Aorta (tissue), 5 donors: ENCODE data around the gene TUBA1C. TPM values are rescaled to one million over a fixed set of nuclear protein-coding genes. Genes with fewer than 3 reads are reported as not detected.

Experiments
- ATAC-seq: fragments of 200-7000 bp; cut with Tn5 transposase; one replicate; pipeline ENCODE4 v1.9.1; 2022; ENCODE audit warnings: moderate library complexity; ENCODE audit not compliant: low FRiP score
- DNase-seq, 2 donors: peaks; one replicate each; pipeline ENCODE4 v3.0.0-alpha.2; 2020
- H3K27ac ChIP-seq, 2 donors: one replicate each; pipeline ENCODE4 v1.5.1; 2013; ENCODE audit warnings: low read length in 2 of 2, mild to moderate bottlenecking in 2 of 2, moderate library complexity in 2 of 2, control low read depth in 1 of 2, inconsistent platforms in 1 of 2, low read depth in 1 of 2
- H3K27me3 ChIP-seq, 2 donors: one replicate each; pipeline ENCODE4 v1.6.1; 2013; ENCODE audit warnings: control low read depth in 1 of 2, low read length in 1 of 2, mild to moderate bottlenecking in 1 of 2, moderate library complexity in 1 of 2; ENCODE audit not compliant: insufficient read depth in 2 of 2, control insufficient read depth in 1 of 2
- H3K36me3 ChIP-seq, 2 donors: one replicate each; pipeline ENCODE4 v1.6.1; 2013; ENCODE audit warnings: control low read depth in 1 of 2, low read length in 1 of 2, mild to moderate bottlenecking in 1 of 2; ENCODE audit not compliant: insufficient read depth in 2 of 2, control insufficient read depth in 1 of 2
- H3K4me1 ChIP-seq, 2 donors: one replicate each; pipeline ENCODE4 v1.6.1; 2013; ENCODE audit warnings: low read length in 2 of 2, control low read depth in 1 of 2, mild to moderate bottlenecking in 1 of 2, moderate library complexity in 1 of 2; ENCODE audit not compliant: insufficient read depth in 2 of 2, control insufficient read depth in 1 of 2
- H3K4me3 ChIP-seq, 2 donors: one replicate each; pipeline ENCODE4 v1.5.1; 2013; ENCODE audit warnings: low read length in 2 of 2, control low read depth in 1 of 2, mild to moderate bottlenecking in 1 of 2
- H3K9me3 ChIP-seq: one replicate; pipeline ENCODE4 v1.6.1; 2013; ENCODE audit warnings: mild to moderate bottlenecking, low read length; ENCODE audit not compliant: control insufficient read depth
- WGBS, 2 donors: extraction: QIAGEN DNeasy Blood & Tissue Kit; methylation state at CpG; one replicate each; pipeline ENCODE4 v1.1.7; 2013; 5-methylcytosine and 5-hydroxymethylcytosine counted together
- intact Hi-C, 2 donors: fragments of 100-400 bp; cut with DNase I; formaldehyde crosslinking; loops; one replicate each; pipeline versions ENCODE4 v1.14.2 to v1.15.0; 2022
- polyA plus RNA-seq, 2 donors: library from polyadenylated mRNA; stranded (reverse); fragments of 200-250 nt; gene quantifications; one replicate each; pipeline ENCODE4 v1.2.3, GENCODE V29; 2013
- total RNA-seq, 2 donors: library from RNA; stranded (reverse); fragmentation: NEBNext Ultra II Directional; extraction: Animal tissue kit (Norgen Biotek cat#: 25700); gene quantifications; one replicate each; pipeline ENCODE4 v1.2.1, GENCODE V29; 2021
- donor health status: healthy with polysubstance abuse.
- donor health status: Bipolar disorder and iron deficiency.
- donor health status: DM: no; HTN: no; CAD: no.
- donor health status: DM: no; HTN: no; CAD: no.
- donor health status: DM: yes; HTN: yes; CAD: no.

Gene TUBA1C
- total and polyA plus RNA-seq, 4 donors, result 89.2 to 191 (median 172) TPM

GRCh38 chr12:49284672-49285071 lies 19.8 kb downstream of the TUBA1C start:
- H3K27ac ChIP-seq, result no peak overlapping the region
- WGBS, 2 donors, result 88 to 89% methylated on average over 4 of the region's 4 CpGs
- DNase-seq, result peak in 1 of 2 donors; percentile 25
- H3K27me3 ChIP-seq, result no peaks in the 10 kb centered on the region
- no peaks in the 10 kb centered on the region for H3K36me3 ChIP-seq
- ATAC-seq, result no peak
- no peak overlapping the region for H3K4me3 ChIP-seq
- H3K4me1 ChIP-seq, result no peaks in the 10 kb centered on the region
- H3K9me3 ChIP-seq, result no peaks in the 10 kb centered on the region
- intact Hi-C loops, result loop anchor here in 1 of 2 donors (5.0 kb wide), 1 partner anchor 48 kb away; no protein-coding TSS in a partner anchor

- ATAC-seq, result no peak
- intact Hi-C loops, result loop anchor here (2.0 to 5.0 kb wide), 2 partner anchors 44 to 49 kb away; partner anchors contain the start of gene C1QL4 (in 1 of the 2)
- H3K27me3 ChIP-seq, result no peaks in the 10 kb centered on the region
These were observed 23.0 kb downstream of the TUBA1C start for GRCh38 chr12:49287876-49288275.

GRCh38 chr12:49288412-49288853 lies 23.6 kb downstream of the TUBA1C start:
- DNase-seq, result peak in 1 of 2 donors; percentile 68
- WGBS, 2 donors, result 14 to 16% methylated on average over 11 of the region's 11 CpGs

More at GRCh38 chr12:49287876-49288275, 23.0 kb downstream of the TUBA1C start:
- WGBS, 2 donors, result 72 to 76% methylated on average over 6 of the region's 6 CpGs
- Histone ChIP-seq H3K4me3 (no peak overlapping the region), H3K36me3 (no peaks in the 10 kb centered on the region), H3K4me1 (no peaks in the 10 kb centered on the region), H3K27ac (no peak overlapping the region), H3K9me3 (no peaks in the 10 kb centered on the region)
- peak in 1 of 2 donors; percentile 10 for DNase-seq

GRCh38 chr12:49288922-49289555 lies 24.2 kb downstream of the TUBA1C start:
- no peak overlapping the region for H3K27ac ChIP-seq
- H3K27me3 ChIP-seq, result no peaks in the 10 kb centered on the region
- no peaks in the 10 kb centered on the region for H3K9me3 ChIP-seq
- H3K36me3 ChIP-seq, result no peaks in the 10 kb centered on the region
- intact Hi-C loops, result loop anchor here (2.0 to 5.0 kb wide), 2 partner anchors 43 to 48 kb away; partner anchors contain the start of gene C1QL4 (in 1 of the 2)
- ATAC-seq (no peak), DNase-seq (peak in 1 of 2 donors; percentile 33)
- 89 to 91% methylated on average over 9 of the region's 9 CpGs for WGBS, 2 donors
- no peak overlapping the region for H3K4me3 ChIP-seq
- H3K4me1 ChIP-seq, result no peaks in the 10 kb centered on the region

More at GRCh38 chr12:49288412-49288853, 23.6 kb downstream of the TUBA1C start:
- Histone ChIP-seq H3K27ac (no peak overlapping the region), H3K27me3 (no peaks in the 10 kb centered on the region), H3K9me3 (no peaks in the 10 kb centered on the region), H3K36me3 (no peaks in the 10 kb centered on the region), H3K4me1 (no peaks in the 10 kb centered on the region), H3K4me3 (no peak overlapping the region)
- ATAC-seq, result no peak
- intact Hi-C loops, result loop anchor here (2.0 to 5.0 kb wide), 2 partner anchors 44 to 48 kb away; partner anchors contain the start of gene C1QL4 (in 1 of the 2)

GRCh38 chr12:49292729-49293055 lies 27.8 kb downstream of the TUBA1C start:
- DNase-seq (peak in 1 of 2 donors; percentile 65), ATAC-seq (peak; percentile 9)
- Histone ChIP-seq H3K4me1 (no peaks in the 10 kb centered on the region), H3K36me3 (no peaks in the 10 kb centered on the region), H3K9me3 (no peaks in the 10 kb centered on the region), H3K27me3 (no peaks in the 10 kb centered on the region), H3K27ac (peak overlapping the region in 1 of 2 donors; percentile 33), H3K4me3 (no peak overlapping the region)
- 12 to 14% methylated on average over 7 of the region's 7 CpGs for WGBS, 2 donors
- intact Hi-C loops, result no loop called here

GRCh38 chr12:49293056-49293956 lies 28.4 kb downstream of the TUBA1C start:
- no peak overlapping the region for H3K4me3 ChIP-seq
- intact Hi-C loops, result no loop called here
- DNase-seq (peak; percentile 86 to 88), ATAC-seq (peak; percentile 75)
- H3K4me1 ChIP-seq, result no peaks in the 10 kb centered on the region
- WGBS, 2 donors, result 16 to 19% methylated on average over 18 of the region's 18 CpGs
- H3K9me3 ChIP-seq, result no peaks in the 10 kb centered on the region
- H3K27ac ChIP-seq, result peak overlapping the region in 1 of 2 donors; percentile 33
- no peaks in the 10 kb centered on the region for H3K36me3 ChIP-seq
- H3K27me3 ChIP-seq, result no peaks in the 10 kb centered on the region

- intact Hi-C loops, result no loop called here
- ATAC-seq, result no peak
- H3K36me3 ChIP-seq, result no peaks in the 10 kb centered on the region
- no peak overlapping the region for H3K27ac ChIP-seq
- WGBS, 2 donors, result 78 to 83% methylated on average over 8 of the region's 8 CpGs
- no peak overlapping the region for H3K4me3 ChIP-seq
- no peaks in the 10 kb centered on the region for H3K9me3 ChIP-seq
- H3K27me3 ChIP-seq, result no peaks in the 10 kb centered on the region
- no peaks in the 10 kb centered on the region for H3K4me1 ChIP-seq
- DNase-seq, result peak in 1 of 2 donors; percentile 67
These were observed 29.4 kb downstream of the TUBA1C start for GRCh38 chr12:49294086-49294803.

- intact Hi-C loops, result no loop called here
- H3K4me1 ChIP-seq, result no peaks in the 10 kb centered on the region
These were observed 29.9 kb downstream of the TUBA1C start for GRCh38 chr12:49294804-49295081.

More at GRCh38 chr12:49294804-49295081, 29.9 kb downstream of the TUBA1C start:
- DNase-seq, result no peak
- WGBS, 2 donors, result 93 to 95% methylated on average over 1 to 5 of the region's 5 CpGs
- H3K36me3 ChIP-seq, result no peaks in the 10 kb centered on the region
- no peak overlapping the region for H3K27ac ChIP-seq
- H3K27me3 ChIP-seq, result no peaks in the 10 kb centered on the region
- ATAC-seq, result no peak
- H3K4me3 ChIP-seq, result no peak overlapping the region
- H3K9me3 ChIP-seq, result no peaks in the 10 kb centered on the region
